ENCODE results near the gene GNAS.
"Not testable (repeated sequence)": the region's sequence is repeated elsewhere in the genome, so short reads cannot be mapped to it uniquely, and the experiment has no call there.

The GNAS gene

DNA sequence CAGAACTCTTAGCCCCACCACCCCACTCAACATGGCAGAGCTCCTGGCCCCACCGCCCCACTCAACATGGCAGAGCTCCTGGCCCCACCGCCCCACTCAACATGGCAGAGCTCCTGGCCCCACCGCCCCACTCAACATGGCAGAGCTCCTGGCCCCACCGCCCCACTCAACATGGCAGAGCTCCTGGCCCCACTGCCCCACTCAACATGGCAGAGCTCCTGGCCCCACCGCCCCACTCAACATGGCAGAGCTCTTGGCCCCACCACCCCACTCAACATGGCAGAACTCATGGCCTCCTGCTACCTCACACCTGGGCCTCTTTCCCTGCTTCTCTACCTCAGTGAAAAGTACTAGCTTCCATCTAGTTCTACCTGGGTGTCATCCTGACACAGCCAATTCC is 23.7 kb upstream of the GNAS start:
- not testable (repeated sequence) for DNase-seq

DNA sequence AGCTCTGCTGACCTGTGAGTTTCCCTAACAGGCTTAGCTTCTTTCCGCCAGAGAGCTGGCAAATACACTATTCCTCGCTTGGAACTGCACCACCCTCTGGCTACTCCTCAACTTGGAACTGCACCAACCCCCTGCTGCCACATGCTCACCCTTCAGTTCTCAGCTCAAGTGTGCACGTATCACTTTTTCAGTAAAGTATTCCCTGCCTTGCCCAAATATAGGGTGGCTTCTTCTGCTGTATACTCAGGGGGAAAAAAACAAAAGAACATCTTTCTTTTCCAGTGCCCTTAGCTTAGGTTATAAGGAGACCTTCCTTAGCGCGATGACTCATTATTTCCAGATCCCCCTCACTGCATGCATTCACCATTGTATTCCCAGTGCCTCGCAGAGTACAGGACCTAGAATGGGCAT is 23.0 kb upstream of the GNAS start:
- no peak for DNase-seq

DNA sequence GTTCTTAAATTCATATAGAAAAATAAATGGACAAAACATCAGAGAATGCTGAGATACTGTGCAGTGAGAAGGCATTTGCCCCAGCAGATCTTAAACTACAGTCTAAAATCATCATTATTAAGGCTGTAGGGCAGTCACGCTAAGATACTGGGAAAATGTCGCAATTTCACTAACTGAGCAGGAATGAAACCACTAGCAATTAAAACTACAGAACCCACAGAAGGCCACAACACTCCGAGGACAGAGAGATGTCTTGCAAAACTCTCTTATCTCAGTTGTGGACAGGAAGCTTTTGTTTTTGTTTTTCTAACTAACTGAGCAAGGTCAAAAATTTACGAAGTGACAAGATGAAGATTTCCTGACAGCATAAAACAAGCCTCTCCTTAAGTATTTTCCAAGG is 20.1 kb upstream of the GNAS start:
- DNase-seq = no peak

DNA sequence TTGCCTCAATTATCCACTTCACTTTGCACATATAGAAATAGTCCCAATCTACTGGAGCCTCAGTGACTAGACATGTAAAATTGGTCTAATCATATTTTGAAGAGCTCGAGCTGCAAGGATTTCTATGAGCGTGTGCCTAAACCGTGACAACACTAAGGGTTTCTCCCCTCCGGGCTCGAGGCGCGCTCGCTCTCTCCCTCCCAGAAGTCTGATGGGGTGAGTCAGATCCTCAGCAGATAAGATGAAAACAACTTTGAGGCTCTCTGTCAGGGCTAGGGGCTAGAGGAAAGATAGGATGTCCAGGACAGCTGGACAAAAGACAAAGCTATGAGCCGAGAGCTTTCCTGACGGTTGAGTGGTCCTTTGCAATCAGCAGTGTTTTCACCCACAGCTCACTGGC is 18.6 kb upstream of the GNAS start:
- DNase-seq = no peak

DNA sequence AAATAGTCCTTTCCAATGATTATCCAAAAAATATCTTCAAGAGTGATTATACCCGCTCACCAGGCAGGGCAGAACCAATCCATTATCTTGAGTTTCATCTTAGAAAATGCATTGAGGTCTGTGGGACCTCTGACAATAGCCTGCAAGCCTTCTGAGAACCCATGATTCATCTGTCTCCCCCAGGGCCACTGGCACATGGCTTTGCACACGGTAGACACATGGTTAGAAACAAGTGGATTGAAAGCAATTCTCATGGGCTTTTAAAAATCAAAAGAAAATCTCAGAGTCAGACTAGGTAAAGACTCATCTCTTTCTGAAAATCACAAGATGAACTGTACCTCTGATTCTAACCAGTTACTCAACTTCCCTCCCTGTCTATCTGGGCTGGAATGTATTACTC is 17.3 kb upstream of the GNAS start:
- DNase-seq = no peak

DNA sequence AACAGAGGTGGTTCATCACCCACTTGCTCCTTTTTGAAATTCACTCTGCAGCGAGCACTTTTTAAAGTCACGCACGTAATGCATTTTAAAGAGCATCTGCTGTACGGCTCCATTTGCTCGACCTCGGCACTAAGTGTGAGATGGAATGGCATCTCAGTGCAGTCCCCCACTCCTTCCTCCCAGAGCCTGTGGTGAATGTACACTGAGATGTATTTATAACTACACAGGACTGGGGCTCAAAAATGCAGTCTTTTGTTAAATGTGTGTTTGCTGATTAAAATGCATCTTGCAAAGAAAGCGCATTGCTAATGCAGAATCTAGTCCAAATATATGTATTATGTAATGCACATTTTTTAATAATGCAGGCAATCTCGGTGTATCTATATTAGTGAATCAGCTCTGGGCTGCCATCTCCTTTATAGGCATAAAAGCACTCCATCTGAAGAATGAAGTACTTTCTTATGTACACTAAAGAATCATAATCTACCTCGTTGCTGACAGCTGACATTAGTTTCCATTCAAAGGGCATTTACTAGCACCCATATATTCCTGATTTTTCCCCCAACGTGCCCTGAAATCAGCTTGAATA is 15.8 kb upstream of the GNAS start:
- DNase-seq = no peak

DNA sequence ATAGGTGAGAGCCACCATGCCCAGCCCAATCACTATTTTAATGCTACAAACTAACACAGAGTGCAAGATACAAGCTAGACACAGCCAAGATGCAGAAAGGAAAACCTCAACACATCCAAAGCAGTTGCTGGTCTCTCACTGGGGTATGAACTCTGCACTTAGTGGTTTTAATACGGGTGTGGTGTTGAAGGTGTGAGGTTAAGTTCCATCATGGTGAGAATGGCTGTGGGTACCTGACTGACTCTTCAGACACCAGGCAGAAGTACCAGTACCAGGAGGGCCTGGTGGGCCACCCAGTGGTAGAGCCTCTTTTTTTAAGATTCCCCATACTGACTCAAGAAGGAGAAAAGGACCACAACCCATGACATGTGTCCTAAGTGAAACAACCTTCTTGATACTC is 14.8 kb upstream of the GNAS start:
- peak; percentile 35 for DNase-seq

DNA sequence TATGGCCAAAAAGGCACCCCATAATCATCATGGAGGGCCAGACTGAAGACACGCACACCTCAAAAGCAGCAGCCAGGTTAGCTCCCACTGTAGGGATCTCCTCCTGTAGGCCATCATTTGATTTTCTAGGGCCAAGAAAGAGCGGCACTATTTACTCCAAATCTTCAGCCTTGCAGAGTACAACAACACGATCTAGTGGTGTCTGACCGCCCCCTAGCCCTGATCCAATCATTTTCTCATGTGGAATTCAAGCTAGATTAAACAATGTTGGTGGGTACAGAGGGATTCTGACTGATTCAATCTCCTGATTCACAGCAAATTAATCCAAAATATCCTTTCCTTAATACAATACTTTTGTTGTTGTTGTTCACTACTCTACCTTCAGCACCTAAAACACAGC is 14.3 kb upstream of the GNAS start:
- DNase-seq = no peak

DNA sequence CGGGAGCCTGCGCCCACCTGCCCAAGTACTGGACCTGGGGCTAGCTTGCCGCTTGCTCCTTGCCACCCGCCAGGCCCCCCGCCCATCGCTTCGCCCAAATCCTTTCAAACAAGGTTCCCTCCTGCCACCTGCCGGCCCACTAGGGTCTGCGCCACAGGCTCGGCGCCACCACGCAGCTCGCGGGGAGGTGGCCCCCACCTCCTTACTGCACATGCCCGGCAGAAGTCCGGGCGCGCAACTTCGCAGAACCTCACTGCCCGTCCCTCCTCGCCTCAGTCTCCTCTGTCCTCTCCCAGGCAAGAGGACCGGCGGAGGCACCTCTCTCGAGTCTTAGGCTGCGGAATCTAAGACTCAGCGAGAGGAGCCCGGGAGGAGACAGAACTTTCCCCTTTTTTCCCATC is 13.0 kb upstream of the GNAS start:
- peak; percentile 49 for DNase-seq

DNA sequence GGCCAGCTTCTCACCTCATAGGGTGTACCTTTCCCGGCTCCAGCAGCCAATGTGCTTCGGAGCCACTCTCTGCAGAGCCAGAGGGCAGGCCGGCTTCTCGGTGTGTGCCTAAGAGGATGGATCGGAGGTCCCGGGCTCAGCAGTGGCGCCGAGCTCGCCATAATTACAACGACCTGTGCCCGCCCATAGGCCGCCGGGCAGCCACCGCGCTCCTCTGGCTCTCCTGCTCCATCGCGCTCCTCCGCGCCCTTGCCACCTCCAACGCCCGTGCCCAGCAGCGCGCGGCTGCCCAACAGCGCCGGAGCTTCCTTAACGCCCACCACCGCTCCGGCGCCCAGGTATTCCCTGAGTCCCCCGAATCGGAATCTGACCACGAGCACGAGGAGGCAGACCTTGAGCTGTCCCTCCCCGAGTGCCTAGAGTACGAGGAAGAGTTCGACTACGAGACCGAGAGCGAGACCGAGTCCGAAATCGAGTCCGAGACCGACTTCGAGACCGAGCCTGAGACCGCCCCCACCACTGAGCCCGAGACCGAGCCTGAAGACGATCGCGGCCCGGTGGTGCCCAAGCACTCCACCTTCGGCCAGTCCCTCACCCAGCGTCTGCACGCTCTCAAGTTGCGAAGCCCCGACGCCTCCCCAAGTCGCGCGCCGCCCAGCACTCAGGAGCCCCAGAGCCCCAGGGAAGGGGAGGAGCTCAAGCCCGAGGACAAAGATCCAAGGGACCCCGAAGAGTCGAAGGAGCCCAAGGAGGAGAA is 12.3 kb upstream of the GNAS start:
- no peak for DNase-seq

DNA sequence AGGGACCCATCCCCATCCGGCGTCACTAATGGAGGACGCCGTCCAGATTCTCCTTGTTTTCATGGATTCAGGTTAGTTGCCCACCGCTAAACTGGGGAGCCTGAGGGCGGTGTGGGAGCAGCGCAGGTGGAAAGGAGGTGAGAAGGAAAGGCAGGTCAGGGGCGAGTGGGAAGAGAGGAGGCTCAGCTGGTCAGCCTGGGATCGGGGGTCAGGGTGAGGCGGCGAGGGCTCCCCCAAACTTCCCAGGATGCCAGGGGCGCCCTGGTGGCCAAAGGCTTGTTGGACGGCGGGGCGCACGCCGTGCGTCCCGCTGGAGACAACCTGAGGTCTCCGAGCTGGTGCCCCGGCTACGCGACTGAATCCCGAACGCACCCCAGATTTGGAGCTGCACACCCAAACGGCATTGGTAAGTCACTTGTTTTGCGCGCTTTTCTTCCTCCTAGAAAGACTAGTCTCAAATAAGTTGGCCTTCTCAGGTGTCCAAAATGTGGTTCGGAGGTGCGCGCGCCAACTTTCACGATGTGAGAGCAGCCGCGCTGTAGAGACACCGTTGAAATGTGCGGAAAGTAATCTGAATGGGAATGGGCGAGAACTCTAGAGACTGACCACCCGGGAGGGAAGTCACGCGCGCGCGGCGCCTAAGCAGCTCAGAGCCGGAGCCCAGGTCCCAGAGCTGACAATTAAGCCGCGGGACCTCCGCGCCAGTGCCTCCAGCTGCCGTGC is 11.5 kb upstream of the GNAS start:
- DNase-seq = no peak

DNA sequence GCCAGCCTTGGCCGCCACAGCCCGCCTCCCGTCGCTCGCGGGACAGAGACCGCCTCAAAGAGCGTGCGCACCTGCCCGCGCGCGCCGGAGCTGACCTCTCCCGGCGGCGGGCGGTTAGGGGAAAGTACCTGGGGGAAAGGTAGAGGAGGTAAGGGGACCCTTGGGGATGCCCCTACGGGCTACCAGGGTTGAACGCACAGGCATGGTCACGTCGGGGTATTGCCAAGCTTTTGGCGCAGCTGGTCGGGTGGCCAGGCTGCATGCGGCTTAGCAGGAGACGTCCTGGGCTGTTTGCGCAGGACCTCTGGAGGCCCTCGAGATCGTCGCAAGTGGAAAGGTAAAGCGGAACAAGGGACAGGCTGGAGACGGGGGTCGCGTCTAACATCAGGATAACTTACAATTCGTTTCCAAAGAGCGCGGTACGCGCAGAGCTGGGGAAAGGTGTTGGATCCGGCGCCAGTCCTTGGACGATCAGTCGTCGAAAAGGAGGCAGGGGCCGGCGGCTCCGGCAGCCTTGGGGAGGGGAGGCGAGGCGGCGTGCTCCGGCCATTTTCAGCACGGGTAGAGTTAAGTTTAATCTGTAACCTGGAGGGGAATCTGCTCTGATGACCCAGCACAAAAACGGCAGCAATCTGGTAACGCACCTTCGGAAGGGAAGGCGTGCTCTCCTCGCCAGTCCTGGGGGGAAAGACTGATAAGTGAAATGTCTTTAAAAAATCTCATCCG is 10.8 kb upstream of the GNAS start:
- no peak for DNase-seq

DNA sequence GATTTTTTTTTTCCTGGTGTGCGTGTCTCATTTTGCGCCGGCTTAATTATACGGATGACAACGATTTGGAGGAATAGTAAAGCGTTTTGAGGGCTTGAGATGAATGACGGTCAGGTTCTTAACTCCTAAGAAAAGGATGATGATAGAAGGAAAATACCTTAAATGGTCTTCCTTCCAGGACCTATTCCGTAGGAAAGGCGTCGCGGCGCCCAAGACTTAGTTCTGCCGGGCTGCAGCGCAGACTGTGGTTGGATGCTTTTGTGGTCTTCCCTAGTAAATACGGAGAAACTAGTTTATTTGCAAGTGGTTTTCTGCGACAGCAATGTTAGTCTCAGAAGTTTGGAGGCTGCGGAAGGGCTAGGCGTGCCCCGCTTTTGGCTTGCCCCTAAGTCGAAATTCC is 10.2 kb upstream of the GNAS start:
- DNase-seq = no peak

DNA sequence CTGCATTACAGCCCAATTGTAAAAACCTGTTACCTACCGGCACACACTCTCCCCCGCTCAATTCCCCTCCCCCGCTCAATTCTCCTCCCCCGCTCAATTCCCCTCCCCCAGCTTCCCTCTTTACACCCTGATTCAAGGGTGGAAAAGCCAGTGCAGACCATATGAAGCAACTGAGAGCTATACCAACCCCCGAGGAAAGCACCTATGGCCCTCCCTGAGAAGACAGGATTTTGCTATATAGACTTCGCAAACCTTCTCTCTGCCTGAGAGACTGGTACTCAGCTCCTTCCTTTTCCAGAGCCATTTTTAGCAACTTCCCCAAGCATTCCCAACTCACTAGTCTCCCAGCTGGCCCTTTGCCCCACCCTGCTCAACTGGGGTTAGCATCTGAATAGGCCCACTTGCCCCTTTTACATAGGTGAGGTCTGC is 9.4 kb upstream of the GNAS start:
- no peak for DNase-seq

DNA sequence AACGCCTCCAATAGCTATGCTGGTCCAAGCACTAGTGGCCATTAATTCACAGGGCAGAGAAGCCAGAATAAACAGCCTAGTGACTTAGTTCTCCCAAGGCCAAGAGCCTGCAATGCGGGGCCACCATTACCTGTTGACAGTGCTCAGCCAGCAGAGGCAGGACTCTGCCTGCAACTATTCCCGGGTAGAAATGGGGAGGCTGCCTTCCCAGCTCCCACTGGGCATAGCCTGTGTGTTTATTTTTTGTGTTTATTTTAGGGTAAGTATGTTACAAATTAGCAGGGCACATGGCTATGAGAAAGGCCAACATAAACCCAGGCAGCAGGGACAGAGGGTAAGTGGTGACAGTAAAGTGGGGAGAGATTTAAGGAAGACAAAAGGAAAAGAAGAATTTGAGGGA is 6.8 kb upstream of the GNAS start:
- no peak for DNase-seq

DNA sequence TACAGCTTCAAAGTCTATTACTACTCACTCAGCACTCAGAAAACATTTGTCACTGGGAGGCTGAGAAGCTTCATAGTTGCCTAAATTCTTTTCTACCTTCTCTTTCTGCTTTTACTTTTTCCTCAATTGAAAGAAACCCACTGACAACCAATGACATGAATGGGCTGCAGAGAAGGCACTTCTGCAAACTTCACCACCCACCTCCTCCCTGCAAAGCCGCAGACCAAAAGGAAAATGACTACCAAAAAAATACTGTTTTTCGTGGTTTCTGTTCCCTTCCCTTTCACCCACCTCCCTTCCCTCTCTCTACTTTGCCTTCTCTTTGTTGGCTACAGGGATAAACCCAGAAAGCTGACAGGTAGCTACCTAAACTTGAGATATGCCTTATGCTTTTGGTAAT is 5.1 kb upstream of the GNAS start:
- DNase-seq = no peak

DNA sequence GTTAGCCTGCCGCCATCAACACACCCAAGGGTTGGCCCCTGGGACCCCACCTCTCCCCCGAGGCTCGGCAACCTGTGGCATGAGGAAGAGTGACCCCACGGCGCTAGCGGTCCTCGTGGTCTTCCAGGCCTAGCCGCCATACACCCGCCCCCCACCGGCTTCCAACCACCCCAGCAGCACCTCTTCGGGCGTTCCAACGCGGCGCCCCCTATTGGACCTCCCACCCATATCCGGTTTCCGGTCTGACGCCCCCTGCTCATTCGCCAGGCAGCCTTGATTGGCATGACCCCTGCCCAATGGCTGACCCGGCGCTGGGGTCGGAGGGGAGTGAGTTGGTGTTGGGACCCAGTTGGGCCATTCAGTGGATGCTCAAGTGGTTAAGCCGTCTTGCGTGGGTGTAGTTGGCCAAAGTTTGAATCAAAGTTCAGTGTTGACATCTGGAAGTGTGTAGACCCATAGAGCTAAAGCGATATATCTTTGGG is 1.8 kb upstream of the GNAS start, which contains the start of gene GNAS-AS1:
TSS of gene GNAS-AS1 (minus strand) at position 210 of the 482 bp plus-strand sequence.
- DNase-seq = peak; percentile 89

DNA sequence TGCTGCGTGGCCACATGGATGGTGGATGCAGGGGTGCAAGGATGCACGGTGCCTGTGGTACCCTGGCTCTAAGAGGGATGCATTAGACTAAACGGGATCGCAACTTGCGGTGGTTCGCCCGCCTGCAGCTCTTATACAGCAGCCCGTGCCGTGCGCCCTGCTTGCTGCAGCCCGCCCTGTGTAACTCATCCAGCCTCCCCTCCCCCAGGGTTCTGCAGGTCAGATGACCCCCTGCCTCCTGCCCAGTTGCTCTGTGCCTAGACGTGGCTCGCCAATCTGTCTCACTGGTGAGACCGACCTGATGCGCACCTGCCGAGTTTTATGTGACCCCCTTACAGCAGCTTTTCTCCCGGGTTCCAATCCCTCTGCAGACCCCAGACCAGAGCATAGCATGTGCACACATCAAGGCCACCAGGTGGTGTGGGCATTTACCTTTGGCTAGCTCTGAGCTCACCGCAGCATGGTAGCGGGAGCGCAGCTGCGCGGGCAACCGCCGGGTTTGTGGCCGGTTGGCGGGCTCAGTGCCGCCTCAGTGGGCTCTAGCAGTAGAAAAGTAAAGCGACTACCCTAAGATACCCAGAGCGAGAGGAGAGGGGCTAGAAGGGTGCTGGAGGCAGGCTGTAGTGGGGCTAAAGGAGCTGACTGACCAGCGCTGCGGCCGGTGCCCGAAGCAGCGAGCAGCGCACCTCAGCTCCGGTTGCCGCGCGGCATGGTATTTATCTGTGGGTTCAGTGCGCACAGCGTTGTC is 1.1 kb upstream of the GNAS start:
- no peak for DNase-seq

DNA sequence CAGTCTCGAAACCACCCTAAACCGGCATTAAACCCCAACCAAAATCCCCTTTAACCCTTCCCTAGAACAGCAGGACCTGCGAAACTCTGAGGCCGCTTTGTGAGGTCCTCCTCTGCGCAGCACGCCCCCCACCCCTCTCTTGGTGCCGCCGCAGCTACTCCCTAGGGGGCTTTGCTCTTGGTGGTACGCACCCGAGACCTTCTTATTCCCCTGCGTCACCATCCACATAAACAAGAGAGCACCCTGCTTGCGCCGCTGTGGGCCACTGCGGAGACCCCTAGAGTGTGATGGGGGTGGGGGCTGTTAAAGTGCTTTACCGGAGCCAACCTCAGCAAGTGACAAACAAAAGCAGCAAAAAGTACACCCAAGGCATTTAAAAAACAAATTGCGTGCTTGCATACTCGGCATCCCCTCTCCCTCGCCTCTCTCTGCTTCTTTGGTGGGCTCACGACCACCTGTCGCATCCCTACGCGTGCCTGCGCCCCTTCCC is 502 bp upstream of the GNAS start:
- DNase-seq = no peak

DNA sequence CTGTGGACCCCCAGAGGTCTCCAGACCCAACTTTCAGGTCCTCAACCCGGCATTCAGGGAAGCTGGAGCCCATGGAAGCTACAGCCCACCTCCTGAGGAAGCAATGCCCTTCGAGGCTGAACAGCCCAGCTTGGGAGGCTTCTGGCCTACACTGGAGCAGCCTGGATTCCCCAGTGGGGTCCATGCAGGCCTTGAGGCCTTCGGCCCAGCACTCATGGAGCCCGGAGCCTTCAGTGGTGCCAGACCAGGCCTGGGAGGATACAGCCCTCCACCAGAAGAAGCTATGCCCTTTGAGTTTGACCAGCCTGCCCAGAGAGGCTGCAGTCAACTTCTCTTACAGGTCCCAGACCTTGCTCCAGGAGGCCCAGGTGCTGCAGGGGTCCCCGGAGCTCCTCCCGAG is 950 bp downstream of the GNAS start:
- DNase-seq = no peak

DNA sequence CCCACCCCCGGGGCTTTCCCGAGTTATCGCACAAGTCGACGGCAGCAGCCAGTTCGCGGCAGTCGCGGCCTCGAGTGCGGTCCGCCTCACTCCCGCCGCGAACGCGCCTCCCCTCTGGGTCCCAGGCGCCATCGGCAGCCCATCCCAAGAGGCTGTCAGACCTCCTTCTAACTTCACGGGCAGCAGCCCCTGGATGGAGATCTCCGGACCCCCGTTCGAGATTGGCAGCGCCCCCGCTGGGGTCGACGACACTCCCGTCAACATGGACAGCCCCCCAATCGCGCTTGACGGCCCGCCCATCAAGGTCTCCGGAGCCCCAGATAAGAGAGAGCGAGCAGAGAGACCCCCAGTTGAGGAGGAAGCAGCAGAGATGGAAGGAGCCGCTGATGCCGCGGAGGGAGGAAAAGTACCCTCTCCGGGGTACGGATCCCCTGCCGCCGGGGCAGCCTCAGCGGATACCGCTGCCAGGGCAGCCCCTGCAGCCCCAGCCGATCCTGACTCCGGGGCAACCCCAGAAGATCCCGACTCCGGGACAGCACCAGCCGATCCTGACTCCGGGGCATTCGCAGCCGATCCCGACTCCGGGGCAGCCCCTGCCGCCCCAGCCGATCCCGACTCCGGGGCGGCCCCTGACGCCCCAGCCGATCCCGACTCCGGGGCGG is 1.6 kb downstream of the GNAS start:
- DNase-seq = no peak

Measured in activated CD4-positive, alpha-beta T cell treated with anti-CD3 and anti-CD28 coated beads, Interleukin-10, Interleukin-2, amounts not matched to agents 100 ng/mL and 50 ng/mL, durations not matched to agents 16 hours and 8 hours (primary cell).